A673 (cell line): ENCODE measurements around the gene NCAPG.

ENCODE experiments used
- CTCF ChIP-seq: fragments of 300-800, 200-600 bp; sonication (generic); conservative IDR thresholded peaks from 2 replicates; pipeline ENCODE4 v1.5.1; 2017; ENCODE audit warnings: low read depth, mild to moderate bottlenecking, antibody characterized with exemption, low read length, moderate library complexity, mixed read lengths
- EZH2 ChIP-seq: fragments of 200-600 bp; sonication (generic); IDR thresholded peaks from 2 replicates; pipeline ENCODE4 v1.6.1; 2017; ENCODE audit warnings: borderline replicate concordance, low read depth, mild to moderate bottlenecking, mixed read lengths, antibody characterized with exemption, low read length; ENCODE audit not compliant: poor library complexity, severe bottlenecking

DNA sequence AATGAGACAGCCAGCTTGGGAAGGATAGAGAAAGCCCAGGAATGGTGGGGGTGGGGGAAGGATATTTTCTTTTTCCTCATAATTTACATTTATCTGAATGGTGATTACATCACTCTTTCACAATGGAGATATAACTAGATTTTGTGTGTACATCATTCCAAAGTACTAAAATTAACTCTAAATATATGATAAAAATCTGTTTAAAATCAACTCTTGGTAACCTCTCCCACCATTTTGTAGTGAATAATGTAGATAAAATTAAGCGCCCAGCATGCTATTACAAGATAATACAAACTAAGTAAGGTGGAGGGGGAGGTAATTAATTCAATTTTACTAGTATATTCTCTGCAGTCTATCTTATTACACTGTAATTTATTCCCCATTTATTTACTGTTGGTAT is 78.9 kb downstream of the NCAPG start:
- TF ChIP-seq CTCF (no peak), EZH2 (no peak)
